Measurements from ENCODE around the gene ATXN1.

Gene ATXN1

DNA sequence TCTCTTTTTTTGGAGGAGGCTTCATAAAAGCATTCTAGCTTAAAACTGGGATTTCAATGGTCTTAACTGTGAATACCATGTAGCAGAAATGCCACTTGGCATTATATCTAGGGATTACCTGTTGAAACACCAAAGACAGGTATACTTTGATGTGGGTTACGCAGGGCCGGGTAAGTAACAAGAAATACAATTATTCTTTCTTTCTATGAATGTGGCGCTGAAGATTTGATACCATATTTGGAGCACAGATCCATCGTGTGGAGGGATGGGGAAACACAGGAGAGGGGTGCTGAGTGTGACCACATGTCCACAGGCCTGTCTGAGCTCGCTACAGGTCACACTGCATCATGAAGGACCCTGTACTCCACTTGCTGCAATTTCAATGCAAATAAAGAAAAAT, 265.1 kb downstream of the ATXN1 start:
- peak; percentile 22 for DNase-seq (ENCODE audit: low spot score)

DNA sequence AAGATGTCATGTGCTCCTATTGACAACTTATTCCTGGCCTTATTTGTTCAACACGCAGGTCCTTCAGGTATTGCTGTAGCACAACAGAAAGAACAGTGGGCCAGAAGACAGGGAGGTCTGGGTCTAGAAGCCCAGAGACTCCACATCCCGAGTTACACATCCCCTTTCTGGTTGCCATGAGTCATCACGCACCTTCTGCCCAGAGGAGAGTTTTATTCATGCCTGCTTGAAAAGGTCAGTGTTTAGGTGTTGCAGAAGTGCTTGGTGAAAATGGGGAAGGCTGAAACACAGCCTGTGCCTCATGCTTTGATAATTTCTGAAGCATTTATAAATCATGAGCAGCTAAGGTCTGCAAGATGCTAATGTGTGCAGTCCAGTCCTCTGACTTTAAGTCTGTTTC, 266.5 kb downstream of the ATXN1 start:
- peak; percentile 18 for DNase-seq (ENCODE audit: low spot score)

- DNase-seq (ENCODE audit: low spot score) = no peak
Measured at GRCh38 chr6:16493802-16494201, 267.5 kb downstream of the ATXN1 start.

GRCh38 chr6:16493112-16493511, 268.1 kb downstream of the ATXN1 start:
- no peak for DNase-seq (ENCODE audit: low spot score)

GRCh38 chr6:16491666-16492313, 269.5 kb downstream of the ATXN1 start:
- no peak for DNase-seq (ENCODE audit: low spot score)

DNA sequence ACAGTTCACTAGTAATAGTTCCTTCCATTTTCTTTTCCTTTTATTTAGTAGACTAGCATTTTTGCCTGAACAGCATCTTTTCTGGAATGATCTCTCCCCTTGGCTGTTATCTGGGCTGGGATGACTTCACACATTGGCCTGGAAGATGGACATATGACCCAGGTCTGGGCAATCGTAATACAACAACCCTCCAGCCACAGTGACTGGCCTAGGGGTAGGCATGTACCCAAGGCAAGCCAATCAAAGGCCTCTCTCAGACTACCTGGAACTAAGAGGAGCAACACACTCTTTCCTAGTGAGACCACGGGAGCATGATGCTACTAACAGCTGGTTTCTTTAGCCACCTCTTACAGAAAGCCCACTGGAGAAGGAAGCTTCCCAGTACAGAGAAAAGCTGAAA, 270.6 kb downstream of the ATXN1 start:
- no peak for DNase-seq (ENCODE audit: low spot score)

- no peak for DNase-seq (ENCODE audit: low spot score)
Measured at GRCh38 chr6:16488813-16489212, 272.4 kb downstream of the ATXN1 start.

DNA sequence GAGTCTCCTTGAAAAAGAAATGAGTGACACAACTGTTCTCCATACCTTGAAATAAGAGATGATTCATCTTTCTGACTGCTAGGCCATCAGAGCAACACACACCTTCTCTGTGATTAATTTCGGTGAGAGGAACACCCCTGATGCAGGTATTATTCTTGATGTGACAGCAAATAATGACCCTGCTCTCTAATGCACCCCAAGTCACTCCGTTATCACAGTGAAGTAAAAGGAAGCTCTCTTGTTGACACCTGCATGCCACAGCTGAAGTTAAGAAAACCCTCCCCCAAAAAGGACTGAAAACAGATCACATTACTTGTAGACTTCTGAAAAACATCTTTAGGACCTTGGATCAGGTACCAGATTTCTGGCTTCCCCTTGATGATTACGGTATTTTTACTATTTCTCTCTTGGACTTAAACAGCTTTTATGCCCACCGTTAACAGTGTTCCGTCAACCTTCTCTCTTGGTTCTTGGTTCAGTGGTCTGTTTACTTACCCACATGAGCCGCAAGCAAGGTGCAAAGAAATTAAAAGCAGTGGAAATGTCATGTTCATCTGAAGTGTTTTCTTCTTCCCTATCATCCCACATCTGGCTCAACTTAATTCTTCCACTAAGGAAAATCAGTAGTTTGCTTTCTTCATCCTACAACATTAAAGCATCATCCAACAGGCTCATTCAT, 273.1 kb downstream of the ATXN1 start:
- DNase-seq (ENCODE audit: low spot score) = no peak

DNA sequence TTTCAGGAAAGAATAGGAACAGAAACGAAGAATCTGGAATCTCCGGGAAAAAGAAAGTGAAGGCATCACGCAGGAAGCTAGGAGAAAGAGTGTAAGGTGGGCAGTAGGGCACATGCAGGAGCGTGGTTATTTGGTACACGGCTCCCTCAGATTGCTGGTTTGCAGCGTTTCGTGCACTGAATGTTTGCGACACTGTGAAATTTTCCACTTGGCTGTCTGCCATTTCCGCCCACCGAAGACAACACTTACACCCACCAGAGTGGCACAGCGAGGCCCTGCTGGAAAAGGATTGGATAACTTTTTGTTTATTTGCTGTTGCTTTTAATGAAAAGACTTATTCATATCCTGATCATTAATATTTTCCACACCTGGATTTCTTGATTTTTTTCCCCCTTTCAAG, 274.6 kb downstream of the ATXN1 start:
- DNase-seq (ENCODE audit: low spot score) = no peak

DNA sequence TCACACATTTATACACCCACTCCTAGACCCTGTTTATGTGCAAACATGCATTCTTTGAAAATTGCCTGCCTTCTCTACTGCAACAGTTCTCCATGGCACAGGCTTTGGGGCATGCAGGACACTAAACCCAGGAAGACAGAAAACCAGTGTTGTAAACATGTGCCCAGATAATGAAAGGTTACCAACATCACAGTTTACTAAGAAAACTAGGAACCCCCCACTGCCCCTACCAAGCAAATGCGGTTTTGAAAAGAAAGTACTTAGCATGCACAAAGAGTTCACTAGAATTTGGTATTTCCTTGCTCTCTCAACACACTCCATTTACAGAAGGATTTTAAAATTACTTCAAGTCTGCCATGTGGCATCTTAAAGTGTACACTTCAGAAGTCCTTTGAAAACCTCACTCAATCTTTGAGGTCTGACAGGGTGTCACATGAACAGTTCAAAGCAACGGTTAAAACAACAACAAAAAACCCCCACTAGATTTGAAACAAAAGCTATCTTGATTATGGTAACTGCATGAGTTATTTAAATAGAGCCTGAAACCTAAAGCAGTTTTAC, 277.9 kb downstream of the ATXN1 start:
- DNase-seq (ENCODE audit: low spot score) = no peak

DNA sequence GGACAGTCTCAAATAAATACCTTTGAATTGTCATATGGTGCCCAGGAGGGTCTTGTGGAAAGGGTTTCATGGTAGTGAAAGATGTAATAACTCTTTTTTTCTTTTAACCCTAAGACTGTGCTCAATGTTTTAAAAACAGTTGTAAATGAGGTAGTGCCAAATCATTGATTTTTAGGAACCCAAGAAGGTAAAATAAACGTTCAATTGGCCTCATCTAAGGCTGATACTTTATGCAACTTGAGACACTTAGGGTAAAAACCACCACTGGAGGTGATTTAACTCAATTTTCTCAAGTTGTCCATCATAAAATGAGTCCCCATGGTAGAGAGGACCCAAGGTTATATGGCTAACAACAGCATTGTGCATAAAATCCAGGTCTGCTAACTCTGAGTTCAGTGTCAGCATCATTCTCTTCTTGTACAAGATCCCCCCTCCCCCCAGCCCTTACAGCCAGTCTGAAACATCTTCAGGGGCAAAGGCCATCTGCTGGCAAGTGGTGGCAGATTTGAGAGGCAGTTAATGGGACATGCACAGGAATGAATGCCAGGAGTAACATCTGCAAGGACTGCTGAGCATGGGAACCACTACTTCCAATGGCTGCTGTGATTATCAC, 278.5 kb downstream of the ATXN1 start:
- DNase-seq (ENCODE audit: low spot score) = no peak

DNA sequence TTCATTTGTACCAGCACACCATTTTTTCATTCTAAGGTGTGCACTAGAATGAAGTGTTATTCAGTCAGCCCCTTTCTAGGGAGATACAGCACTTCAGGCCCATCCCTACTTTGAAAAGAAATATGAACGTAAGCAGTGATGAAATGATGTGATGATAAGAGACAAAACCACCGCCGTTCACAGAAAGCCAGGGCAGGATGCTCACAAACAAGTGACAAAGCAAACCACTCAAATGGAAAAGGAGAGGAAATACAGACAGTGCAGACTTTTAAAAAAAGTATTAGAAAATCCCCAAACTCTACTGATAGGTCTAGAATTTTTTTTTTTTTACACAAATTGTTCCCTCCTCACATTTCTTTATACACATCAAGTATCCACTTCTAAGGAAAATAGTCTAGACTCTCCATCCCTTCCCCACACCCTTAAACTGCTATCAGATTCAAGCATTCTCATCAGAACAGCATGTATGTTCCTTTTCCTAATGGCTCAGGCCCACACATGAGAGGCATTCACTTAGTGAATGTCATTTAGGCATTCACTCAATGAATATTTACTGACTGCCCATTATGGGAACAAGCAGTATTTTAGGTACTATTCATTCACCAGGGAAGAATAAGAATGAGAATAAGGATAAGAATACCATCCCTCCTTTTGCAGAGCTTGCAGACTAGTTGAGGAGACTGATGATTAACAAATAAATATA, 279.4 kb downstream of the ATXN1 start:
- DNase-seq (ENCODE audit: low spot score) = no peak

- no peak for DNase-seq (ENCODE audit: low spot score)
Measured at GRCh38 chr6:16480763-16481560, 280.3 kb downstream of the ATXN1 start.

DNA sequence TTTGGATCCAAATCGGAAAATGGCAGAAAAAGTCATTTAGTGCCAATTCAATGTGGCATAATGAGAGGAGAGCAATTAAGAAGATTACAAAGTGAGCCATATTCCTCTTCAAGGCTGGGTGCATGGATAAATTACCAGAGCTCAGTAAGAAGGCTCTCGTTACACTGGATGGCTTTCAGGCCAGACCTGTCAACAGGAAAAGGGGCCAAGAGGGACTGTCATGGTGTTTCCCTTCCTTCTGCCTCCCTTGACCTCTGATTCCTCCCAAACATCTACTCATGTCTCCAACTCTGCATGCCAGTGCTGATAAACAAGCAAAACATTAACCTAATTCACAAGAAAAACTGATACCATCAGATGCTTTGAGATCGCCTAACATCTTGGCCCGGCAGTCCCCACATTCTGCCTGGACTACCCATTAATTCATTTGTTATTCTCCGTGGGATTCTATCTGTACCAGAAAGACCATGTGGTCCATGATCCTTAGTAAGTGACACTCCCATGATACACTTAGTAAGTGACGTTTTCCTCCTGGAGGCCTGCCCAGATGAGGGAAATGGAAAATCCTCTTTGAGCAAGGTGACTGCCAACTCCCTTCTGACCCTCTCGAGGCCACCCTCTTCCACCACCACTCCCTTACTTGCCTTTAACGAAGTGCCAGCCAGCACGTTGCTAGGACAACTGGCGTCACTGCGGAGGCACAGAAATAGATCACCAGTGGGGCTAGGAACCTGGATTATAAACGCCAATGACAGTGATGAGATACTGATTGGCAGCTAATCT, 283.7 kb downstream of the ATXN1 start:
- no peak for DNase-seq (ENCODE audit: low spot score)

DNA sequence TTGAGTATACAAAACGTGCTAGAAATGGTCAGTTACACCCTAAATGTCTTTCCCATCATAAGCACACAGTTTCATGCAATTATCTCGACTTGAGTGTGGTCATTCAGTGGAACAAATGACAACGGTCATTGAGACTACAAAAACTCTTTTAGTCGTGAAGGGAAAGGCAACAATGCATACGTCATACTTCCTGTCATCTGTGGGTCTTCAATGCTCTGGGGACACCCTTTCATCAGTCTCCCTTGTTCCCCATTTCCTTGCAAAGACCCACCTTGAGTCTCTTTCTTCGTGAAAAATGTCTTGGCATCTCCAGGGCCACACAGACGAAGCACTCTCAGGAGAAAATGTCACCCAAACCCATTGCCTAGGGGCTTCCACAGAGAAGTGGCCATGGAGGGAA, 284.4 kb downstream of the ATXN1 start:
- no peak for DNase-seq (ENCODE audit: low spot score)

DNA sequence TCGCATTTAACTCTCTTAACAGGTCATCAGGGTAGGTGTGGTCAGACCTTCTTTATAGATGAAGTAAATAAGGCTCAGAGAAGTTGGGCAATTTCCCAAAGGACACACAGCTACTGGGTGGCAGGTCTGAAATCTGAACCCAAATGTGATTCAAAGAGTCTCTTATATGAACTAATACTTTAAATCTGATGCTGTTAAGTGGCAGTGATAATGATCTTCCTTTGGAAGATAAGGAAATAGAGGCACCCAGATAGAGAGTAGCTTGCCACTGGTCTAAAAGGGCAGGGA, 285.8 kb downstream of the ATXN1 start:
- DNase-seq (ENCODE audit: low spot score) = no peak

GRCh38 chr6:16474772-16475493, 286.3 kb downstream of the ATXN1 start:
- DNase-seq (ENCODE audit: low spot score) = no peak

GRCh38 chr6:16473908-16474771, 287.1 kb downstream of the ATXN1 start:
- DNase-seq (ENCODE audit: low spot score) = no peak

DNA sequence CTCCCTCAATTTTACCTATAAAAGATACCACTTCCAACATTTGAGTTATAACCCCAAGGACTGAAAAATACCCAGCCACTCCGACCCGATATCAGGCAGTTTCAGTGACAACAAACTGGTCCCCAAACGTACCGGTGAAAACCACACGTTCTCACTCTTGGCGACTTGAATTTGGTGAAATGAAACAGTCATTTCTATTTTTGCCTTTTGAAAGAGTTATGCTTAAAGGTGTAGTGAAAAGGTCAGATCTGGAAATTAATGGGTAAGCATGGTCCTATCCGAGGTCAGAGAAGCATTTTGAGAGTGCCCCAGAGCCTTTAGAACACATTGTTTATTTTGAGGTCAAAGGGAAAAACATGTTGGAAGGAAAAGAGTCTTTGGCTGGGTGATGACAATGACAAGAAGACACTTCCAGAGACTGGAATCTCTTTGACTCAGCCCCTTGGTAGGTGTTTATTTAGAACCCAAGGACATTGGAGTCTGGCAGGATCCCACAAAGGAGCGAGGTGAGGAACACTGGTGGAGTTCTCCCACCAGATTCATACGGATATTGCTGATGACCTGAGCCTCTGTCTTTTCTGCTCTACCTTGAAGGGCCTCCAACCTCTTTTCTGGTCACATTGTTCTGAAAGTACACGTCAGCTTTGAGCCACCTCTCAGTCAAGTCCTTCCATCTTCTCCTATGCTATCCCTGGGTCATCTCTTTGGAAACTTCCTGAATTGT, 287.9 kb downstream of the ATXN1 start:
- no peak for DNase-seq (ENCODE audit: low spot score)
